Ishikawa (cell line): ENCODE results near the gene SAE1.

Source experiments
- CEBPB ChIP-seq: IDR thresholded peaks from 2 replicates; pipeline ENCODE4 v1.6.1; 2012
- CREB1 ChIP-seq: IDR thresholded peaks from 2 replicates; pipeline ENCODE4 v1.6.1; 2012; ENCODE audit warnings: low read depth
- EGR1 ChIP-seq: IDR thresholded peaks from 2 replicates; pipeline ENCODE4 v1.6.1; 2012
- EP300 ChIP-seq: IDR thresholded peaks from 2 replicates; pipeline ENCODE4 v1.6.1; 2012; ENCODE audit warnings: borderline replicate concordance
- FOXM1 ChIP-seq: IDR thresholded peaks from 2 replicates; pipeline ENCODE4 v1.6.1; 2012; ENCODE audit warnings: low read depth, borderline replicate concordance
- MAX ChIP-seq: IDR thresholded peaks from 2 replicates; pipeline ENCODE4 v1.6.1; 2012
- NFIC ChIP-seq: IDR thresholded peaks from 2 replicates; pipeline ENCODE4 v1.6.1; 2012
- RAD21 ChIP-seq: IDR thresholded peaks from 2 replicates; pipeline ENCODE4 v1.6.1; 2012; ENCODE audit warnings: low read depth
- TAF1 ChIP-seq: IDR thresholded peaks from 2 replicates; pipeline ENCODE4 v1.6.1; 2012; ENCODE audit warnings: low read depth, mild to moderate bottlenecking
- TCF12 ChIP-seq: IDR thresholded peaks from 2 replicates; pipeline ENCODE4 v1.6.1; 2012; ENCODE audit warnings: low read depth
- TEAD4 ChIP-seq: IDR thresholded peaks from 2 replicates; pipeline ENCODE4 v1.6.1; 2012
- YY1 ChIP-seq: IDR thresholded peaks from 2 replicates; pipeline ENCODE4 v1.6.1; 2012; ENCODE audit warnings: low read depth
- ZBTB7A ChIP-seq: IDR thresholded peaks from 2 replicates; pipeline ENCODE4 v1.6.1; 2012; ENCODE audit warnings: low read depth
- TF ChIP-seq, protein P1 (sequence below): IDR thresholded peaks from 2 replicates; pipeline ENCODE4 v1.6.1; 2012
- TF ChIP-seq, protein P2 (sequence below): IDR thresholded peaks from 2 replicates; pipeline ENCODE4 v1.6.1; 2012; ENCODE audit warnings: low read depth, mild to moderate bottlenecking

The SAE1 gene

DNA sequence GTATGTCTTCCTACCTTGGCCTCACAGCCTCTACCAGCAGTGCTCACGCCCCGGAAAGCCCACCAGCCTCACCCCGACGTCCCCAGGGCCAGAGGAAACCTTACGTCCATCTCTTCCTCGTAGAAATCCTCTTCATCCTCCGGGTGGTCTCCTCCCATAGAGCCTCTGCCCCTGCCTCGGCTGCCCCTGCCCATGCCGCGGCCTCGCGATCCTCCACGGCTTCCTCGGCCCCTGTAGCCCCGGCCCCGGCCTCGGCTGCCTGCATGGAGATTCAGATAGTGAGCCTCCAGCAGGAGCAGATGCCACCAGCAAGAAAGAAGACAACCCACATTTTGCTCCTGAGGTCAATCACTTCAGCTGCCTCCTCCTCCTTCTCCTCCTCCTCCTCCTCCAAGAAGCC lies 44.4 kb upstream of the SAE1 start:
- TF ChIP-seq TCF12 = no peak
- no peak for TF ChIP-seq CREB1
- no peak for TF ChIP-seq EP300
- TF ChIP-seq TAF1 = no peak
- no peak for TF ChIP-seq ZBTB7A
- no peak for TF ChIP-seq NFIC

GRCh38 chr19:47089767-47090350 lies 40.8 kb upstream of the SAE1 start:
- TF ChIP-seq TAF1 = no peak
- TF ChIP-seq, protein P1, sequence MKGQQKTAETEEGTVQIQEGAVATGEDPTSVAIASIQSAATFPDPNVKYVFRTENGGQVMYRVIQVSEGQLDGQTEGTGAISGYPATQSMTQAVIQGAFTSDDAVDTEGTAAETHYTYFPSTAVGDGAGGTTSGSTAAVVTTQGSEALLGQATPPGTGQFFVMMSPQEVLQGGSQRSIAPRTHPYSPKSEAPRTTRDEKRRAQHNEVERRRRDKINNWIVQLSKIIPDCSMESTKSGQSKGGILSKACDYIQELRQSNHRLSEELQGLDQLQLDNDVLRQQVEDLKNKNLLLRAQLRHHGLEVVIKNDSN = no peak
- TF ChIP-seq FOXM1 = no peak
- TF ChIP-seq ZBTB7A = no peak
- TF ChIP-seq TCF12 = no peak
- no peak for TF ChIP-seq YY1
- TF ChIP-seq TEAD4 = no peak
- no peak for TF ChIP-seq CEBPB
- TF ChIP-seq EGR1 = no peak

DNA sequence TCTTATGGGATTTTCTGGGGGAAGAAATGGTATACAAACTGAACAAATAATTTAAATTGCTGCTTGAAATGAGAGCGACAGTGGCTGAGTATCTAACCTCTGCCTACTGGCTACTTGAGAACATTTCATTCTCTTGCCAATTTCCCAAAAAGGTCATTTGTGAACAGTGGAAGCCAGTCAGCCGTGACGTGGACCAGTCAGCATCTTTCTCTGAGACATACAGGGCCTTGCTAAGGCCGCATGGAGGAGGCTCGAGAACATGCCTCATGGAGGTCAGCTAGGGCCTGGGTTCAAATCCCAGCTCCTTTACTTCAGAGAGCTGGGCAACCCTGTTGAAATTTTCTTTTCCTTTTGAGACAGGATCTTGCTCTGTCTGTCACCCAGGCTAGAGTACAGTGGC lies 37.4 kb upstream of the SAE1 start:
- no peak for TF ChIP-seq EGR1
- TF ChIP-seq TCF12 = no peak

DNA sequence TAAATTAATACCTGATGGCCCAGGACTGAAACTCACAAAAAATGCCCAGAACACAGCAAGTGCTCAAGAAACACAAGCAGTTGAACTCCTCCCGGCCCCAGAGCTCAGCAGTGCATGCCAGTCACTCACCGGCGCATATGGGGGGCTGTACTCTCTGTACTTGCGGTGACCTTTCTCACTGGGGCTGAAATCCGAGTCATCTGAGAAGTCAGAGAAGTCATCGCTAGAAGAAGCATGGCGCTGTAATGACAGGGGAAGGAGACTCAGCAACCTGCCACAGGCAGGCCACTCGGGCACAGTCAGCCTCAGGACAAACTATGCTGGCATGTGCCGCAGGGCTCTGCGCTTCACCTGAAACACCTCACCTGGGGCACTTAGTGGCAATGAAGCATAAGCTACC lies 36.8 kb upstream of the SAE1 start:
- TF ChIP-seq EP300 = no peak
- TF ChIP-seq MAX = no peak
- TF ChIP-seq FOXM1 = no peak
- no peak for TF ChIP-seq CREB1
- no peak for TF ChIP-seq TCF12
- no peak for TF ChIP-seq TAF1
- no peak for TF ChIP-seq NFIC
- TF ChIP-seq, protein P1 = no peak
- TF ChIP-seq EGR1 = no peak
- TF ChIP-seq ZBTB7A = no peak
- TF ChIP-seq RAD21 = no peak
- TF ChIP-seq CEBPB = no peak

GRCh38 chr19:47094557-47095475 lies 35.8 kb upstream of the SAE1 start:
- TF ChIP-seq TAF1 (no peak), CREB1 (no peak), NFIC (no peak), FOXM1 (no peak)
- TF ChIP-seq, protein P1 = no peak
- TF ChIP-seq, protein P2, sequence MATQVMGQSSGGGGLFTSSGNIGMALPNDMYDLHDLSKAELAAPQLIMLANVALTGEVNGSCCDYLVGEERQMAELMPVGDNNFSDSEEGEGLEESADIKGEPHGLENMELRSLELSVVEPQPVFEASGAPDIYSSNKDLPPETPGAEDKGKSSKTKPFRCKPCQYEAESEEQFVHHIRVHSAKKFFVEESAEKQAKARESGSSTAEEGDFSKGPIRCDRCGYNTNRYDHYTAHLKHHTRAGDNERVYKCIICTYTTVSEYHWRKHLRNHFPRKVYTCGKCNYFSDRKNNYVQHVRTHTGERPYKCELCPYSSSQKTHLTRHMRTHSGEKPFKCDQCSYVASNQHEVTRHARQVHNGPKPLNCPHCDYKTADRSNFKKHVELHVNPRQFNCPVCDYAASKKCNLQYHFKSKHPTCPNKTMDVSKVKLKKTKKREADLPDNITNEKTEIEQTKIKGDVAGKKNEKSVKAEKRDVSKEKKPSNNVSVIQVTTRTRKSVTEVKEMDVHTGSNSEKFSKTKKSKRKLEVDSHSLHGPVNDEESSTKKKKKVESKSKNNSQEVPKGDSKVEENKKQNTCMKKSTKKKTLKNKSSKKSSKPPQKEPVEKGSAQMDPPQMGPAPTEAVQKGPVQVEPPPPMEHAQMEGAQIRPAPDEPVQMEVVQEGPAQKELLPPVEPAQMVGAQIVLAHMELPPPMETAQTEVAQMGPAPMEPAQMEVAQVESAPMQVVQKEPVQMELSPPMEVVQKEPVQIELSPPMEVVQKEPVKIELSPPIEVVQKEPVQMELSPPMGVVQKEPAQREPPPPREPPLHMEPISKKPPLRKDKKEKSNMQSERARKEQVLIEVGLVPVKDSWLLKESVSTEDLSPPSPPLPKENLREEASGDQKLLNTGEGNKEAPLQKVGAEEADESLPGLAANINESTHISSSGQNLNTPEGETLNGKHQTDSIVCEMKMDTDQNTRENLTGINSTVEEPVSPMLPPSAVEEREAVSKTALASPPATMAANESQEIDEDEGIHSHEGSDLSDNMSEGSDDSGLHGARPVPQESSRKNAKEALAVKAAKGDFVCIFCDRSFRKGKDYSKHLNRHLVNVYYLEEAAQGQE = no peak

DNA sequence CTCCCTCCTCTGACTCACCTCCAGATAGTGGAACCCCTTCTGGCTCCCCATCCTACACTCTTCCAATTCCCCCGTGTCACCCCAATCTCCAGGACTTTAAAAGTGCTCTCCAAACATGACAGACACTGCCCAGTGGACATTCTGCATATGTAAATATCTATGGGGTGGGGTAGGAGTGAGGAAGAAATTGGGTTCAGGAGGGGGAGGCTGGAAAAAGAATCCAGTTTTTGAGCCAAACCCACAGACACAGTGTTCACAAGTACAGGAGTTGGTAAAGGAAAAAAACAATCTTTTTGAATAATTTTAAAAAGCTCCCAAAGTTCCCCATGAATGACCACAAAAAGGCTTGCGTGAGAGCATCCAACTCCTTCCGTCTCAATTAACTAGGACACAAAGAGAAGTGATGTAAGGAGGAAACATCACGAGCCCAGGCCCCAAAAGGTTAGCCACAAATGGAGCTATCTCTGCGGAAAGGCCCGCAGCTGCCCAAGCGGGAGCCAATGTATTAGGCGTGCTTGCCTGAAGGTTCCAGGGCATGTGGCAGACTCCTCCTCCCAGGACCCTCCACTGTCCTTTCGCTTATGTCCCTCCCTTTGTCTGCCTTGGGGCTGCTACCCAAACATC lies 35.0 kb upstream of the SAE1 start:
- TF ChIP-seq EGR1 (no peak), TCF12 (no peak), NFIC (no peak), YY1 (no peak), TAF1 (no peak), CREB1 (no peak), FOXM1 (no peak), MAX (no peak), RAD21 (no peak), ZBTB7A (no peak), CEBPB (no peak)
- TF ChIP-seq, protein P1 = no peak
- TF ChIP-seq, protein P2 = no peak
